ENCODE results near the gene SPTY2D1. TPM values are rescaled to one million over a fixed set of nuclear protein-coding genes. Genes with fewer than 3 reads are reported as not detected.

The SPTY2D1 gene
- total RNA-seq, 1 experiment from 2014 or later, result 16.1 TPM

DNA sequence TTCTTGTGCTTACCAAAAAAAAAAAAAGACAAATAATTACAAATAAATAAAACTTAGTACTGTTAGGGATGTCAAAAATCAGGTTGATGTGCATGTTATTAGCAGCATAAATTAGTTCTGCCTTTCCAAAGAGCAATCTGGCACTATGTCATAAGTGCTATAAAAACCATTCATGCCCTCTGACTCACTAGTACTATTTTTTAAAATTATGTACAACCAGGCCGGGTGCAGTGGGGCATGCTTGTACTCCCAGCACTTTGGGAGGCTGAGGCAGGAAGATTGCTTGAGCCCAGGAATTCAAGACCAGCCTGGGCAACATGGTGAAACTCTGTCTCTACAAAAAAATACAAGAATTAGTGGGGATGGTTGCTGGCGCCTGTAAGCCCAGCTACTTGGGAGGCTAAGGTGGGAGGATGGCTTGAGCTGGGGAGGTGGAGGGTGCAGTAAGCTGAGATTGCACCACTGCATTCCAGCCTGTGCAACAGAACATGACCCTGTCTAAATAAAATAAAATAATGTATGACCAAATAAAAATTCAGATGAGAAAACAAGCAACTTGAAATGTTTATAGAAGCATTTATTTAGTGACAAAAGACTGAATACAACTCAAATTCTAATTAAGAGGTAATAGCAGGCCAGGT lies 70.9 kb downstream of the SPTY2D1 start:
- Histone ChIP-seq H3K27ac (ENCODE audit: low read depth, low read length, poor library complexity, severe bottlenecking) (no peak overlapping the region), H3K27me3 (replicated peaks; ENCODE audit: insufficient read depth, low read depth, low read length, poor library complexity) (no peaks in the 10 kb centered on the region), H3K36me3 (ENCODE audit: insufficient read depth, low read length, poor library complexity, severe bottlenecking) (peaks cover 4% of the 10 kb centered on the region), H3K9me3 (ENCODE audit: low read depth, low read length, poor library complexity, severe bottlenecking) (no peaks in the 10 kb centered on the region), H3K4me1 (ENCODE audit: insufficient read depth, low read length, poor library complexity, severe bottlenecking) (no peaks in the 10 kb centered on the region), H3K4me3 (ENCODE audit: low read depth, low read length, poor library complexity, severe bottlenecking) (no peak overlapping the region)
- DNase-seq (ENCODE audit: low spot score), result no peak
- POLR2A ChIA-PET (ENCODE audit: low non-redundant PET), result no interaction called here
- TF ChIP-seq, protein P1, sequence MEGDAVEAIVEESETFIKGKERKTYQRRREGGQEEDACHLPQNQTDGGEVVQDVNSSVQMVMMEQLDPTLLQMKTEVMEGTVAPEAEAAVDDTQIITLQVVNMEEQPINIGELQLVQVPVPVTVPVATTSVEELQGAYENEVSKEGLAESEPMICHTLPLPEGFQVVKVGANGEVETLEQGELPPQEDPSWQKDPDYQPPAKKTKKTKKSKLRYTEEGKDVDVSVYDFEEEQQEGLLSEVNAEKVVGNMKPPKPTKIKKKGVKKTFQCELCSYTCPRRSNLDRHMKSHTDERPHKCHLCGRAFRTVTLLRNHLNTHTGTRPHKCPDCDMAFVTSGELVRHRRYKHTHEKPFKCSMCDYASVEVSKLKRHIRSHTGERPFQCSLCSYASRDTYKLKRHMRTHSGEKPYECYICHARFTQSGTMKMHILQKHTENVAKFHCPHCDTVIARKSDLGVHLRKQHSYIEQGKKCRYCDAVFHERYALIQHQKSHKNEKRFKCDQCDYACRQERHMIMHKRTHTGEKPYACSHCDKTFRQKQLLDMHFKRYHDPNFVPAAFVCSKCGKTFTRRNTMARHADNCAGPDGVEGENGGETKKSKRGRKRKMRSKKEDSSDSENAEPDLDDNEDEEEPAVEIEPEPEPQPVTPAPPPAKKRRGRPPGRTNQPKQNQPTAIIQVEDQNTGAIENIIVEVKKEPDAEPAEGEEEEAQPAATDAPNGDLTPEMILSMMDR (conservative IDR thresholded peaks at IDR 0.05; ENCODE audit: low read depth, low read length), result no peak
- no peak for TF ChIP-seq EZH2 (IDR thresholded peaks at IDR 0.05; ENCODE audit: borderline replicate concordance, low read depth, low read length, poor library complexity, severe bottlenecking)
- CTCF ChIA-PET, result no interaction called here
- intact Hi-C loops (cut with micrococcal nuclease; ENCODE audit: unreplicated experiment), result no loop called here
- no TSS peak for BruUV-seq (replicated peaks)

Other genes starting within 250 kb of the SPTY2D1 start
- gene LDHA, start 239.8 kb downstream of the SPTY2D1 start, total RNA-seq (2021), result 613 and 715 TPM in 2 replicates
- gene LDHC, start 222.0 kb downstream of the SPTY2D1 start, total RNA-seq (2021), result not detected in 2 replicates
- not detected in 2 replicates for gene LDHAL6A, start 178.5 kb downstream of the SPTY2D1 start, total RNA-seq (2021)
- gene TSG101, start 107.4 kb downstream of the SPTY2D1 start, total RNA-seq (2021), result 48.2 and 49.1 TPM in 2 replicates
- 17.5 and 17.8 TPM in 2 replicates for gene UEVLD, start 45.6 kb downstream of the SPTY2D1 start, total RNA-seq (2021)
- gene MISFA, start 34.6 kb downstream of the SPTY2D1 start, total RNA-seq (2021), result 4.6 and 5.8 TPM in 2 replicates
- 0.09 and 0.24 TPM in 2 replicates for gene TMEM86A, start 64.4 kb upstream of the SPTY2D1 start, total RNA-seq (2021)
- gene IGSF22, start 91.8 kb upstream of the SPTY2D1 start, total RNA-seq (2021), result not detected in 2 replicates
- 0.21 and 0.26 TPM in 2 replicates for gene PTPN5, start 157.5 kb upstream of the SPTY2D1 start, total RNA-seq (2021)